GM12878 (cell line): ENCODE results near the gene ATG9A. TPM values are rescaled to one million over a fixed set of nuclear protein-coding genes. Genes with fewer than 3 reads are reported as not detected.

Experiments used
- CHD1 ChIP-seq: IDR thresholded peaks from 2 replicates; pipeline ENCODE4 v1.6.1; 2012; ENCODE audit warnings: low read depth, low read length, improper control_type of control experiment
- EZH2 ChIP-seq: IDR thresholded peaks from 2 replicates; pipeline ENCODE4 v1.6.1; 2012; ENCODE audit warnings: low read depth, mild to moderate bottlenecking, control low read depth, inconsistent platforms, low read length, borderline replicate concordance; ENCODE audit not compliant: control insufficient read depth
- FOS ChIP-seq: IDR thresholded peaks from 3 replicates; pipeline ENCODE4 v1.6.1; 2011; ENCODE audit warnings: borderline replicate concordance; ENCODE audit not compliant: insufficient read length; ENCODE audit errors: extremely low read depth
- GATAD2B ChIP-seq: fragments of 450-650 bp; conservative IDR thresholded peaks from 2 replicates; pipeline ENCODE4 v1.6.1; 2017; ENCODE audit warnings: low read depth, mild to moderate bottlenecking, moderate library complexity
- IRF4 ChIP-seq: IDR thresholded peaks from 2 replicates; pipeline ENCODE4 v1.6.1; 2011; ENCODE audit warnings: low read depth, low read length
- KLF5 ChIP-seq: fragments of 450-650 bp; IDR thresholded peaks from 2 replicates; pipeline ENCODE4 v1.6.1; 2014; ENCODE audit warnings: mild to moderate bottlenecking; ENCODE audit not compliant: partially characterized antibody
- MYB ChIP-seq: fragments of 150-350 bp; IDR thresholded peaks from 2 replicates; pipeline ENCODE4 v1.6.1; 2014; ENCODE audit warnings: mild to moderate bottlenecking, low read depth, low read length, borderline replicate concordance
- NFIC ChIP-seq: IDR thresholded peaks from 2 replicates; pipeline ENCODE4 v1.6.1; 2012; ENCODE audit warnings: low read depth, mild to moderate bottlenecking, inconsistent platforms, low read length, moderate library complexity
- NFYA ChIP-seq: IDR thresholded peaks from 2 replicates; pipeline ENCODE4 v1.6.1; 2011; ENCODE audit warnings: low read depth, mild to moderate bottlenecking, low read length, improper control_type of control experiment, borderline replicate concordance
- NR2C1 ChIP-seq: fragments of 450-650 bp; IDR thresholded peaks from 2 replicates; pipeline ENCODE4 v1.6.1; 2017; ENCODE audit warnings: antibody characterized with exemption, mild to moderate bottlenecking, moderate library complexity
- NR2C2 ChIP-seq: IDR thresholded peaks from 2 replicates; pipeline ENCODE4 v1.6.1; 2011; ENCODE audit warnings: borderline replicate concordance, low read depth; ENCODE audit not compliant: control insufficient read depth, insufficient read length
- POLR2AphosphoS5 ChIP-seq: IDR thresholded peaks from 2 replicates; pipeline ENCODE4 v1.6.1; 2011; ENCODE audit warnings: mild to moderate bottlenecking, low read length, inconsistent platforms
- RAD21 ChIP-seq: IDR thresholded peaks from 2 replicates; pipeline ENCODE4 v1.6.1; 2011; ENCODE audit warnings: mild to moderate bottlenecking, low read depth, low read length, moderate library complexity; ENCODE audit not compliant: insufficient read depth
- RBBP5 ChIP-seq: fragments of 200-600 bp; sonication (generic); conservative IDR thresholded peaks from 2 replicates; pipeline ENCODE4 v1.6.1; 2016
- SUZ12 ChIP-seq: fragments of 200-600 bp; sonication (generic); IDR thresholded peaks from one replicate; pipeline ENCODE4 v1.6.1; 2018; ENCODE audit warnings: antibody characterized with exemption, mild to moderate bottlenecking; ENCODE audit not compliant: unreplicated experiment
- ZBED1 ChIP-seq: IDR thresholded peaks from 2 replicates; pipeline ENCODE4 v1.6.1; 2016; ENCODE audit warnings: borderline replicate concordance
- ZBTB40 ChIP-seq: fragments of 450-650 bp; IDR thresholded peaks from 2 replicates; pipeline ENCODE4 v1.6.1; 2016; ENCODE audit warnings: mild to moderate bottlenecking, moderate library complexity, borderline replicate concordance
- ZNF622 ChIP-seq: fragments of 450-650 bp; IDR thresholded peaks from 2 replicates; pipeline ENCODE4 v1.6.1; 2017; ENCODE audit warnings: mild to moderate bottlenecking, inconsistent platforms
- polyA plus RNA-seq, 11 experiments: library from polyadenylated mRNA; depleted of rRNA in 4 of 11; unstranded in 6 of 11; stranded (reverse) in 5 of 11; fragments of >200 nt; fragmentation: Nextera tagmentation in 4 of 11; fragmentation: Illumina TruSeq in 1 of 11; extraction: Ambion mirVana in 4 of 11; extraction: Trizol in 1 of 11; gene quantifications; 1 replicate in 1 of 11; 2 replicates in 10 of 11; pipeline versions ENCODE4 v1.2.1 to v1.2.3, GENCODE V29; 2011 to 2016; ENCODE audit warnings: inconsistent platforms in 2 of 11, missing spikeins in 2 of 11, low read depth in 1 of 11
- total RNA-seq, 4 experiments: library from RNA; depleted of rRNA in 3 of 4; stranded (reverse); fragments of >200 nt in 3 of 4; fragmentation: Illumina TruSeq in 1 of 4; extraction: Trizol in 1 of 4; gene quantifications; 2 replicates each; pipeline versions ENCODE4 v1.2.1 to v1.2.3, GENCODE V29; 2013 to 2021
- TF ChIP-seq, protein P1 (sequence below): IDR thresholded peaks from 2 replicates; pipeline ENCODE4 v1.6.1; 2012; ENCODE audit warnings: low read depth, low read length, improper control_type of control experiment
- TF ChIP-seq, protein P2 (sequence below): fragments of 450-650 bp; IDR thresholded peaks from 2 replicates; pipeline ENCODE4 v1.6.1; 2016; ENCODE audit warnings: mild to moderate bottlenecking
- TF ChIP-seq, protein P3 (sequence below): fragments of 450-650 bp; IDR thresholded peaks from 2 replicates; pipeline ENCODE4 v1.6.1; 2017; ENCODE audit warnings: borderline replicate concordance
- TF ChIP-seq, protein P4 (sequence below): IDR thresholded peaks from 2 replicates; pipeline ENCODE4 v1.6.1; 2011; ENCODE audit warnings: borderline replicate concordance, low read depth, mild to moderate bottlenecking, moderate library complexity, mixed read lengths, low read length; ENCODE audit not compliant: insufficient read depth; ENCODE audit errors: extremely low read length

The ATG9A gene
- total and polyA plus RNA-seq, 10 of the 15 experiments (the other 5 are each of a cell fraction or from before 2014, with no cell fraction given), result 0.16 to 37.5 (median 14.6) TPM; not detected in 1

DNA sequence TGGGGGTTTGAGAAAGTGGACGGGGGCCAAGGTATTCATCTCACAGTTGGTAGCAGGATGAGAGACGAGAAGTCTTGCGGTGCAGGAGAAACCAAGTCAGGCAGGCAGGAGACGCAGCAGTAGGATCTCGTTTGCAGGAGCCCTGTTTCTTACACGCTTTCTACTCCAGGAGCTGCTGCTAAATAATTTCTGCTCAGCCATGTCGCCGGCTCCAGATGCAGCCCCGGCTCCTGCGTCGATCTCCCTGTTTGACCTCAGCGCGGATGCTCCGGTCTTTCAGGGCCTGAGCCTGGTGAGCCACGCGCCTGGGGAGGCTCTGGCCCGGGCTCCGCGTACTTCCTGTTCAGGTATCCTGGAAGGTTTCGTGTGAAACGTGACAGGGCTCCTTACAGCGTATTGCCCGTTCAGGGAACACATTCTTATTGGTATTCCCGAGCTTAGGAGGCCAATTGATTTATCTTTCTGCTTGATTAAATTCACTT, 664 bp upstream of the ATG9A start (continued):
- TF ChIP-seq NFIC, result no peak
- no peak for TF ChIP-seq NR2C2
- no peak for TF ChIP-seq IRF4
- no peak for TF ChIP-seq KLF5
- no peak for TF ChIP-seq NR2C1
- TF ChIP-seq MYB, result no peak
- no peak for TF ChIP-seq RBBP5
- TF ChIP-seq SUZ12, result no peak
- no peak for TF ChIP-seq RAD21
- TF ChIP-seq, protein P1, sequence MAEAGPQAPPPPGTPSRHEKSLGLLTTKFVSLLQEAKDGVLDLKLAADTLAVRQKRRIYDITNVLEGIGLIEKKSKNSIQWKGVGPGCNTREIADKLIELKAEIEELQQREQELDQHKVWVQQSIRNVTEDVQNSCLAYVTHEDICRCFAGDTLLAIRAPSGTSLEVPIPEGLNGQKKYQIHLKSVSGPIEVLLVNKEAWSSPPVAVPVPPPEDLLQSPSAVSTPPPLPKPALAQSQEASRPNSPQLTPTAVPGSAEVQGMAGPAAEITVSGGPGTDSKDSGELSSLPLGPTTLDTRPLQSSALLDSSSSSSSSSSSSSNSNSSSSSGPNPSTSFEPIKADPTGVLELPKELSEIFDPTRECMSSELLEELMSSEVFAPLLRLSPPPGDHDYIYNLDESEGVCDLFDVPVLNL, result no peak
- TF ChIP-seq FOS, result no peak
- TF ChIP-seq, protein P2, sequence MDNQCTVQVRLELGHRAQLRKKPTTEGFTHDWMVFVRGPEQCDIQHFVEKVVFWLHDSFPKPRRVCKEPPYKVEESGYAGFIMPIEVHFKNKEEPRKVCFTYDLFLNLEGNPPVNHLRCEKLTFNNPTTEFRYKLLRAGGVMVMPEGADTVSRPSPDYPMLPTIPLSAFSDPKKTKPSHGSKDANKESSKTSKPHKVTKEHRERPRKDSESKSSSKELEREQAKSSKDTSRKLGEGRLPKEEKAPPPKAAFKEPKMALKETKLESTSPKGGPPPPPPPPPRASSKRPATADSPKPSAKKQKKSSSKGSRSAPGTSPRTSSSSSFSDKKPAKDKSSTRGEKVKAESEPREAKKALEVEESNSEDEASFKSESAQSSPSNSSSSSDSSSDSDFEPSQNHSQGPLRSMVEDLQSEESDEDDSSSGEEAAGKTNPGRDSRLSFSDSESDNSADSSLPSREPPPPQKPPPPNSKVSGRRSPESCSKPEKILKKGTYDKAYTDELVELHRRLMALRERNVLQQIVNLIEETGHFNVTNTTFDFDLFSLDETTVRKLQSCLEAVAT, result 0 out of 2 replicates have a peak, but pooled peaks have one; percentile 10
- TF ChIP-seq, protein P3, sequence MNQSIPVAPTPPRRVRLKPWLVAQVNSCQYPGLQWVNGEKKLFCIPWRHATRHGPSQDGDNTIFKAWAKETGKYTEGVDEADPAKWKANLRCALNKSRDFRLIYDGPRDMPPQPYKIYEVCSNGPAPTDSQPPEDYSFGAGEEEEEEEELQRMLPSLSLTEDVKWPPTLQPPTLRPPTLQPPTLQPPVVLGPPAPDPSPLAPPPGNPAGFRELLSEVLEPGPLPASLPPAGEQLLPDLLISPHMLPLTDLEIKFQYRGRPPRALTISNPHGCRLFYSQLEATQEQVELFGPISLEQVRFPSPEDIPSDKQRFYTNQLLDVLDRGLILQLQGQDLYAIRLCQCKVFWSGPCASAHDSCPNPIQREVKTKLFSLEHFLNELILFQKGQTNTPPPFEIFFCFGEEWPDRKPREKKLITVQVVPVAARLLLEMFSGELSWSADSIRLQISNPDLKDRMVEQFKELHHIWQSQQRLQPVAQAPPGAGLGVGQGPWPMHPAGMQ, result no peak
- peak; percentile 4; the same call in 1 of the 2 replicates for TF ChIP-seq POLR2AphosphoS5
- TF ChIP-seq ZBED1, result no peak
- TF ChIP-seq CHD1, result no peak
- TF ChIP-seq GATAD2B, result no peak
- TF ChIP-seq, protein P4, sequence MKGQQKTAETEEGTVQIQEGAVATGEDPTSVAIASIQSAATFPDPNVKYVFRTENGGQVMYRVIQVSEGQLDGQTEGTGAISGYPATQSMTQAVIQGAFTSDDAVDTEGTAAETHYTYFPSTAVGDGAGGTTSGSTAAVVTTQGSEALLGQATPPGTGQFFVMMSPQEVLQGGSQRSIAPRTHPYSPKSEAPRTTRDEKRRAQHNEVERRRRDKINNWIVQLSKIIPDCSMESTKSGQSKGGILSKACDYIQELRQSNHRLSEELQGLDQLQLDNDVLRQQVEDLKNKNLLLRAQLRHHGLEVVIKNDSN, result no peak
- no peak for TF ChIP-seq EZH2
- TF ChIP-seq ZBTB40, result no peak
- TF ChIP-seq NFYA, result no peak
- TF ChIP-seq ZNF622, result no peak
